Astrocyte of the spinal cord (primary cell): ENCODE measurements around the gene FGF21.

Experiments
- DNase-seq: peaks from one replicate; pipeline ENCODE4 v3.0.0; 2011; ENCODE audit warnings: low read depth, low spot score
- H3K4me3 ChIP-seq: 2 replicates; pipeline ENCODE4 v1.5.1; 2011; ENCODE audit warnings: low read depth, mild to moderate bottlenecking, low read length, moderate library complexity
- CTCF ChIP-seq: IDR thresholded peaks from 2 replicates; pipeline ENCODE4 v1.5.1; 2012; ENCODE audit warnings: low read depth, mild to moderate bottlenecking, low read length, inconsistent platforms
- in situ Hi-C: cut with HindIII; loops from 2 replicates; pipeline ENCODE4 v1.10.0; 2017; ENCODE audit warnings: low sequenced_read_pairs

FGF21 gene

GRCh38 chr19:48740164-48740972 is 15.0 kb upstream of the FGF21 start, which contains the start of gene RASIP1:
Gene RASIP1, minus strand, starts transcription at chr19:48740610. Its CDS starts 328 bp downstream, at chr19:48740282.
- TF ChIP-seq CTCF: no peak
- H3K4me3 ChIP-seq: no peak within 1 kb of the TSS
- in situ Hi-C loops: no loop called here
- no peak for DNase-seq

GRCh38 chr19:48741129-48741999 is 14.0 kb upstream of the FGF21 start:
- in situ Hi-C loops: no loop called here
- no peak for DNase-seq
- H3K4me3 ChIP-seq: no peak overlapping the region
- TF ChIP-seq CTCF: no peak

- no peak for TF ChIP-seq CTCF
- in situ Hi-C loops: no loop called here
- no peak overlapping the region for H3K4me3 ChIP-seq
- no peak for DNase-seq
These were observed 13.2 kb upstream of the FGF21 start for GRCh38 chr19:48742096-48742495.

GRCh38 chr19:48745208-48745995 is 9.9 kb upstream of the FGF21 start:
- in situ Hi-C loops: no loop called here
- H3K4me3 ChIP-seq: no peak overlapping the region
- peak; percentile 66 for DNase-seq
- TF ChIP-seq CTCF: no peak

GRCh38 chr19:48746110-48746509 is 9.2 kb upstream of the FGF21 start:
- in situ Hi-C loops: no loop called here
- H3K4me3 ChIP-seq: no peak overlapping the region

More at GRCh38 chr19:48746110-48746509, 9.2 kb upstream of the FGF21 start:
- DNase-seq: no peak
- TF ChIP-seq CTCF: no peak
